ELR (cell line): Measurements from ENCODE around the gene PLXNA4.

Experiments used
- DNase-seq: peaks from one replicate; pipeline ENCODE4 v3.0.0-alpha.2; 2015; ENCODE audit warnings: low read depth

The PLXNA4 gene

GRCh38 chr7:132112657-132113056, 463.6 kb downstream of the PLXNA4 start:
- no peak for DNase-seq

DNA sequence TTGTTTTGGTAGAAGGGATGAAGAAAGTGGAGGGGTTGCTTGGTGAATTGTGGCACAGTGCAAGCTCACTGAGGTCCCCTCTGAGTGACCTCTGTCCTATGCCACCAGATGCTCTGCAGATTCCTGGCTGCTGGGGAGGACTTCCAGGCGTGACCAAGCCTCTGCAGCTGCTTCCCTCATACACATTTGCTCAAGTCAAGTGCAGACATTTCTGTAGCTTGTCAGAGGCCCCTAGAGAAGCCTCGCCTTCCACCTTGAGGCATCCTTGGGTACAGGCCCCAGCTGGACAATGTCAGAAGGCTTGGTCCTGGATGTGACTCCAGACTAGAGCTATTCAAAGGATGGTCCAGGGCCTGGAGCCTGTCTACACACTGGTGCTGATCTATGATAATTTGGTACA, 464.2 kb downstream of the PLXNA4 start:
- no peak for DNase-seq

- DNase-seq, result no peak
These were observed 465.6 kb downstream of the PLXNA4 start for GRCh38 chr7:132110692-132111091.

GRCh38 chr7:132109769-132110168, 466.5 kb downstream of the PLXNA4 start:
- DNase-seq, result no peak

DNA sequence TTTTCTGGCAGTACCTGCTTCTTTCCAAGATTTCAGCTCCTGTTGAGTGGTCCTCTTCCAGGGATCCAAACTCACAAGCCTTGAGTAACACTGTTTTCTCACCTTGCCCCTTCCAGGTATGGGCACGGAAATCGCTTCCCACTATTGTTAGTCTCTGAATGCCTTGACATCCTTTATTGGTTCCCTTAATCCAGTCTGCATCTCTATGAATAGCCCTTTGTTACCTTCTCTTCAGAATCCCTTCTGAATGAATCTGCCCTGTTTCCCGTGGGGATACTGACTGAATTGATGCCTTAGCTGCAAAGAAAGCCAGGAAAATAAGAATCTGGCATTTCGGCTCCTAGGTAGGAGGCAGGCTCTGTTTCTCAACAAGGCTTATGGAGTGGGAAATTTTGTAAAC, 467.7 kb downstream of the PLXNA4 start:
- DNase-seq, result no peak

DNA sequence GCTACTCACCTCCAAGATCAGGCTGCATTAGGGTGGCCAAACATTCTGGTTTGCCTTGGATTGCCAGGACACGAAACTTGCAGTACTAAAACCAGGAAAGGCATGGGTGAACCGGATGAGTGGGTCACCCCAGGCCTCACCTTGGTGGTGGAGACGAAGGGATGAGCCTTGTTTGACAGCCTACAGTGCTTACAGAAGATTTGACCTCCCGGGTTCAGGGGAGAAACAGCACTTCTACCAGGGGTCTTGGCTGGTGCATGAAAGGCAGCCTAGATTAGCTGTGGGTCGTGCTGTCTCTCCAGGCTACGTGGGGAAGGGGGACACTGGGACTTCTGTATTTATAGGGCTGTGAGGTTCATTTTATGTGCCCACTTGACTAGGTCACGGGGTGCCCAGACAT, 469.8 kb downstream of the PLXNA4 start:
- no peak for DNase-seq

GRCh38 chr7:132105096-132105495, 471.2 kb downstream of the PLXNA4 start:
- DNase-seq, result no peak

DNA sequence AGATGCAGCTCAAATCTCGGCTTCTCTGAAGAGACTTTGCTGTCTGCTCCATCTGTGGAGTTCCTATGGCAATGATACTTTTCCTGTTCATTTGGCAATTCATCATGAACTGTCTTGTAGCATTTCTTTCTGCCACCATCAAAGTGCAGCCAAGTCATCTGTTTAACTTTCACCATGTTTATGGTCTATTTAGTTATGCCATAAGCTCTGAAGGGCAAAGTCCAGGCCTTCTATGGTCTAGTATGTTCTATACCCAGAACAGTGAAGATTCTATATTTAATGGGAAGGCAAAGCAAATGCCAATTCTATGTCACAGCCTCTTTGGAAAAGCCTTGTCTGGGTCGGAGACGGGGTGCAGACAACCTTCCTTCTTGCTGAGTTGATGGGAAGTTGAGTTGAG, 472.6 kb downstream of the PLXNA4 start:
- DNase-seq, result no peak

DNA sequence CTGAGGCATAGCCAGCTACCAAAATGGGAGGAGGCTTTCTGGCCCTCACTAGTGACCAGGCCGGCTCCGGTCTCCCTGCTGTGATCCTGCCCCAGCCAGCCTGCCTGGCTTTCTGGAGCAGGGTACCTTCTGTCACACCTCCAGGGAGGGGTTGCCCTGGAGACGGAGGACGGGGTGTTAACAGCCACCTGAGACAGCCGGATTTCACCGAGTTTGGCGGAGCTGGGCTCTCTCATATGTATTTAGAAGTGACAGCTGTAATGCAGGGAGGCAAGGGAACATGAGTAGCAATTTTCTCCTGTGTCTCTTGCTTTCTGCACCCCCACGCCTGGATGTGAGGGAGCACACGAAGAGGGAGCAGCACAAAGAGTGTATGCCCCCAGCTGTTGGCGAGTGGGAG, 473.3 kb downstream of the PLXNA4 start:
- DNase-seq, result no peak

GRCh38 chr7:132102391-132102790, 473.9 kb downstream of the PLXNA4 start:
- no peak for DNase-seq

DNA sequence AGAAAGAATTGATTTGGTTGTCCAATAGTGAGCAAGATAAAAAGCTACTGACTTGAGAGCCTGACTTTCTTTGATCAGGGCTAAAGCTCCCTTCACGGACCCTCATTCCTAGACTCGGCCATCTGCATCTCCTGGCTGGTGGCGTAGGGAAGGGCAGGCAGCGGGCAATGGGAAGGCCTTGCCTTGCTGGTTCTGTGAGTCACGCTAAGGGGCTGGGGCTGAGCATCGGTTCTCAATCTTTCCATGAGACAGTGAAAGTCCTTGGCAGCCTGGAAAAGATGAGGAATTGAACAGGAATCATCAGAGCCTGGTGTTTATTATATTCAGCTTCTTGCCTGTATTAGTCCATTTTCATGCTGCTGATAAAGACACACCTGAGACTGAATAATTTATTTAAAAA, 475.3 kb downstream of the PLXNA4 start:
- DNase-seq, result no peak

GRCh38 chr7:132100483-132100882, 475.8 kb downstream of the PLXNA4 start:
- no peak for DNase-seq

DNA sequence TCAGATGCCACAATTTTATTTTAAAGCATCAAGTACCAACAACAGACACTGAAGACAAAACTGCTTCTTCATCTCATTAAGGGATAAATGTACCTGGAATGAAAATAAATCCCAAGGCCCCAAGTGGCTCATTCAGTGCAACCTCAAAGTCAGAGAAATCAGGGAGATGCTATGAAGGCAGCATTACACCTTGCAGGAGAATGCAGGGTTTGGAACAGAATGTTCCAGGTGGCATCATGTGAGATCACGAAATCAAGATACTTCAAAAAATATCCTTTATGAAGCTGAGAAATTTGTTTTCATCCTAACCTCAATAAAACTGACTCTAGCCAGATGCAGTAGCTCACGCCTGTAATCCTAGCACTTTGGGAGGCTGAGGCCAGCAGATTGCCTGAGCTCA, 477.1 kb downstream of the PLXNA4 start:
- no peak for DNase-seq

DNA sequence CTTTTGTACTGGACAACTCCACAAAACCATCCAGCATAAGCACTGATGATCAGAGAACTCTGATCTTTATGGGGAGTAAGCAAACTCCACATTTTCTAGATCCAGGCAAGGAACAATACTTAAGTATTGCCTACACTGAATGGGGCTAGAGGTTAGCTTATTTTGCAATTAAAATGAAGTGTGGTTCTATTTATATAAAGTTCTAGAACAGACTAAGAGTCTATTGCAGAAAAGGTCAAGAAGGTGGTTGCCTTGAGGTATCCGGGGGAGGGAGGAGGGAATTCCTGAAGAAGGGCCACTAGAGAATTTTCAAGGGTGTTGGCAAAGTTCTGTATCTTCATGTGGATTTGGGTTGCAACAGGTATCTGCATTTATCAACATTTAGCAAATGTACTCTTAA, 477.9 kb downstream of the PLXNA4 start:
- DNase-seq, result no peak

DNA sequence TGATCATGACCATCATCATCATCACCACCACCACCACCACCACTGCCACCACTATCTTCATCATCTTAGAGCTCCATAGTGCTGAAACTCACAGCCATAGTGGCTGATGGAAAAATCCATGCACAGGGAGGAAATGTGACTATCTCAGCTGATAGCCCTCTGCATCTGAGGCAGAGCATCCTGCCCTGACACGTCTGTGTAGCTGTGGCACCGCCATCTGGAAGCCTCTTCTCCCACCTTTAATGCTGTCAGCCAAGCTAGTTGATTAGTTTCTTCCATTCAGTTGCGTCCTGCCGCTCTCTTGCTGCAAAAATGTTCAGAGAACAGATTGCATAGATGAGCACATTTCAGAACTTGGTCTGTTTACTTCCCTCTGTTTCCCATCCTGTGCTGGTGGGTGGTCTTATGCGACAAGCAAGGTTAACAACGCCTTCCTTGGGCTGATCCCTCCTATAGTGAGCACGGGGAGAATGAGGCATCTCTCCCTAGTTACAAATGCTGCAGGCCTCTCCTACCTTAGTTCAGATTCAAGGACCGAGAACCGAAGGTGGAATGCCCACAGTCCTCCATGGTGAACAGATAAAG, 478.6 kb downstream of the PLXNA4 start:
- no peak for DNase-seq

DNA sequence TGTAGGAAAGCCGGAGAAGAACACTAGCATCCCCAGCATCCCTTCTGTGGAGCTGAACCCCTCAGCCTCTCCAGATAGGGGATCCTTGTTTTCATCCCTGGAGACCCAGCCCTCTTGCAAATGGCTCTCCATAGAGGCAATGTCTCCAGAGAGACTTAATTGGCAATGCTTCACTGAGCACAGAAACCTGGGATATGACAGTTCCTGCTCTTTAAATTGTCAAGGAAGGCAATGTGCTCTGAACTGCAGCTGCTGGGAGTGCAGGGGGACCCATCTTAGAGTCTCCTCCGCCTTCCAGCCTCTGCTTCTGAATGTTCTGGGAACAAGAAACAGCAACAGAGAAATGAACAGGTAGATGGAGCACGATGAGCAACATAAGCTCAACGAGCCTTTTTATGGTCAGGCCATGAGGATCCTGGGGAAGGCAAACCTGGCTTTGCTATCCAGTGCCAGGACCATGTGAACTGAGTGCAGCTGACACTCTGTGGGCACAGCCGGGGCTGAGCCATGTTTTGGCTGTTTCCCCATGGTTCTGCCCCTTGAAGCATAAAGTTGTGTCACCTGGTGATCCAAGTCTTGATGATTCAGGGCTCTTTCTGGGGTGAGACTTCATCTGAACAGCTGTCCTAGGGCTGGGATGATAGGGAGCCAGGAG, 481.0 kb downstream of the PLXNA4 start:
- DNase-seq, result no peak

DNA sequence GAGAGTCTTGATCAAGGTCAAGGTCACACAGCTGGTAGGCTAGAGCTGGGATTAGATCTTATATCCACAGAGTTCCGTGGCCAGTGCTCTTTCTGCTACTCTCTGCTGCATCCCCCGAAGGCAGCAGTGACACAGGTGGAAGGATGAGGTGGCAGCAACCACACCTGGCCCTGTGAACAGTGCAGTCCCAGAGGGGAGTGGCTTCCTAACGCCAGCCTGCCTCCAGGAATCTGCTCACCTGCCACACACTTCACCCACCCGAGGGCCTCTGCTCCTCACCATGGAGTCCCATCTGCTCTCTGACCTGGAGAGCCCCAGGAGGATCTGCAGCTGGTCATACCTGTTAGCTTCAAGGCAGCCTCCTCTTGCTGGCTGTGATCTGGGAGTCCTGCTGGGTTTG, 484.2 kb downstream of the PLXNA4 start:
- no peak for DNase-seq

- DNase-seq, result no peak
These were observed 484.6 kb downstream of the PLXNA4 start for GRCh38 chr7:132091706-132092105.

- DNase-seq, result no peak
These were observed 485.8 kb downstream of the PLXNA4 start for GRCh38 chr7:132090444-132090843.

DNA sequence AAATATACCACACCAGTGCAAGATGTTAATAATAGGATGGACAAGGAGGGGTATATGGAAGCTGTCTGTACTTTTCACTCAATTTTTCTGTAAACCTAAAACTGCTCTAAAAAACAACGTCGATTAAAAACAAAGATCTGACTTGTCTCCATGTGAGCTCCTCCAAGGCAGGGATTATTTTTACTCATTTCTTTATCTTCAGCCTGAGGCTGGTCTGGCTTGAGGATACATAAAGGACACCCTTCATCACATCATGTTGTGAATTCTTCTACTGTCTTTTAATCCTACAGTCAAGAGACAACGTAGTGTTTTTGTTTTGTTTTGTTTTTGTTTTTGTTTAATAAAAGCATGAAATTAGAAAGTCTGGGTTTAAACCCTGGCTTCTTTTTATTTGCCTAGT, 486.9 kb downstream of the PLXNA4 start:
- DNase-seq, result no peak

- no peak for DNase-seq
These were observed 488.8 kb downstream of the PLXNA4 start for GRCh38 chr7:132087421-132087820.

GRCh38 chr7:132084776-132085388, 491.4 kb downstream of the PLXNA4 start:
- DNase-seq, result no peak

- DNase-seq, result no peak
These were observed 492.6 kb downstream of the PLXNA4 start for GRCh38 chr7:132083537-132084123.
